Ecto neural progenitor cell (in vitro differentiated cells): Measurements from ENCODE around the gene NPHP4.

Source experiments
- DNase-seq: peaks from one replicate; pipeline ENCODE4 v3.0.0-alpha.2; 2018; ENCODE audit warnings: low spot score

The NPHP4 gene

DNA sequence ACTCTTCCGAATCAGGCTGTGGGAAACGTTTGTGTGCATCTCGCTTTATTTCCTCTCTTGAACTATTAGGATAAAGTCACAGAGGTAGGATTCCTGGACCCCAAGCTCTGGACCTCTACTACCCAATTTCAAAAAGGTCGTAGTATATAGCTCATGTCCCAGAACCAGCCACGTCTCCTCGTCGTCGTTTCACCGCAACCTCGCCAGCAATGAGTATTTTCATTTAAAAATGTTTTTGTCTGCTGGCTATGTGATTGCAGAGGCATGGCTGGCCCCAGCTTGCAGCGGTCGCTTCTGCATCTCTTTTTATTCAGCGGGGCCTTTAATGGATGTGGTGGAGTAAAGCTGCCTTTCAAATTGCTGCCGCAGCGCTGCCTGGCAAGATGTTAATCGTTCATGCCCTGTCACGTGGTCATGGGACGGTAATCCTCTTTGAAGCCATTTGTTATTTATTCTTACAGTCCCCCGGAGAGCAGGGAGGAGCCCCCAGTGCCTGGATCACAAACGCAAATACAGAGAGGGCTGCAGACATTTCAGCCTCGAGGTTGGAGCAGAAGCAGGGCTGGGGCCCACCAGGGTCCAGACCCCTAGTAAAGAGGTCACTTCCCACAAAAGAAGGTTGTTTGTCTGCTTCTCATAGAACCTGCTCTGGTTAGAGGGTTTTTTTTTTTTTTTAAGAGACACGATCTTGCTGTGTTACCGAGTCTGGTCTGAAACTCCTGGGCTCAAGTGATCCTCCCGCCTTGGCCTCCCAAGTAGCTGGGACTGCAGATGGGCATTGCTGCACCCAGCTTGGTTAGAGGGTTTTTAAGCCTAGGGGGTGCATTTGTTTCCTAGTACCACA is 11.6 kb upstream of the NPHP4 start:
- peak; percentile 78 for DNase-seq

DNA sequence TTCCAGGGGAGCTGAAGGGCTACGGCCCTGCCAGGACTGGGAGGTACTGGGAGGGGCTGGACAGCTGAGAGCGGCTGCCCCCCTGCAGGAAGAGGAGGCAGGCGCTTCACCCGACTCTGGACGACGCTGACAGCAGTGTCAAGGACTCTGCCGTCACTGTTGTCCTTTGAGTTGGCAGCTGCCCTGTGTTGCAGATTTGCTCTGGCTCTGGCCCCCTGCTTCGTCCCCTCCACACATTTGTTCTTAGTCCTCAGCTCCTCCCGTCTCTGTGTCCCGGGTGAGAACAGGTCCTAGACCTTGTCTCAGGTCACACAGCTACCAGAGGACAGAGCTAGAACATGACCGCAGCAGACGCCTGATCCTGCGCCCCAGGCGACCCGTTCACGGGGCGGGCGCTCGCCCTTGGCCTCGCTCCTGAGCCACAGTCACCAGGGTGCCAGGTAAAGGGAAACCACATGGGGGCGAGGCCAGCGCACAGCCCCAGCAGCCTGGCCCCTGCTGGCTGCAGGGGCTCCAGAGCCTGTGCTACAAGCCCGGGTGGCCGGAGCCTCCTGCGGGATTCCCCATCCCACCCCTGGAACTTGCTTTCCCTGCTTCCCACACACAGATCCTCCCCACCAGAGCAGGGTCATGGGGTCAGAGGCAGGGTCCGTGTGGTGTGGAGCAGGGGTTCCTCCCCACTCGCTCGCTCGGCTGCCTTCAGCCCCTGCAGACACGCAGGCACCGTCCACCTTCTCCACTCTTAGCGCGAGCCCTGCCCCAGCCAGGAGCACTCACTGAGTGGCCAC is 10.7 kb upstream of the NPHP4 start:
- no peak for DNase-seq

DNA sequence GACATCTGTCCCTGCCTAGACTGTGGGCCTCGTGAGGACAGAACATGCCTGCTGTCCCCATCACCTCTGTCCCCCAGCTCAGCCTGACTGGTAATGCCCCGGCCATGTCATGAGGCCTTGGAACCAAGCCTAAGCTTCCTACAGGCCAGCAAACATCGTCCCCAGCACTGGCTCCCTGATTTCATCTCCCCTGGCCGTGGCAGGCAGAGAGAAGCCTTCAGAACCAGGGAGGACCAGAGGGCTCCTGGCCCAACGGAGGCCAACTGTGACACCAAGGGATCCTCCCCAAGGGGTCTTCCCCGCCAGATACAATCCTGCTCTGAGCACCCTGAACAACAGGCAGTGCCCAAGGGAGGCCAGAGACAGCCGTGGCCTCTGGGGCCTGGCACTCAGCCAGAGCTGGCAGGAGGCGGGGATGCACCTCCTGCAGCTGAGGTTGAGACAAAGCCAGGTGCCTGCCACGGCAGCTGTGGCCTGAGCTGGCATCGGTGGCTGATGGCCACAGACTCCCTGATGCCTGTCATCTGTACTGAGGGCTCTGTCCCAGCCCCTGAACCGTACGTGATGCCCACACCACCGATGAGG is 9.9 kb upstream of the NPHP4 start:
- no peak for DNase-seq

GRCh38 chr1:6000444-6001288 is 8.4 kb upstream of the NPHP4 start:
- no peak for DNase-seq

- DNase-seq: no peak
These were observed 7.7 kb upstream of the NPHP4 start for GRCh38 chr1:5999711-6000443.

DNA sequence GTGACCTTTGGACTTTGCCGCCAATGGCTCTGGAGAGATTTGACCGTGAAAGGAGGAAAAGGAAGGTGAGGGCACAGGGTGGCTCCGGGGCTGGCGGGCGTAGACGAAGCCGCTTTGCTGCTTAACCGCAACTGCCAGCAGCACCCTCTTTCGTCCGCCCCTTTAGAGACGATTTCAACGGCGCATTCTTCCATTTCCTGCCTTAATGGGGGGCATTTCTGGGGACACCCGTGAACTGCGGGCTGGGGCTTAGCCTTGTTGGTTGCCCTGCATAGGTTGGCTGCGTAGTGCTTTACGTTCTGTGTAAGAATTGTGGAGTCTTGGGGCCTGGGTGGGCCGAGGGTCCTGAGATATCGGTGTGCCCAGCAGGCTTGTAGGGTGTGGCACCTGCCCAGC is 6.7 kb upstream of the NPHP4 start:
- no peak for DNase-seq

DNA sequence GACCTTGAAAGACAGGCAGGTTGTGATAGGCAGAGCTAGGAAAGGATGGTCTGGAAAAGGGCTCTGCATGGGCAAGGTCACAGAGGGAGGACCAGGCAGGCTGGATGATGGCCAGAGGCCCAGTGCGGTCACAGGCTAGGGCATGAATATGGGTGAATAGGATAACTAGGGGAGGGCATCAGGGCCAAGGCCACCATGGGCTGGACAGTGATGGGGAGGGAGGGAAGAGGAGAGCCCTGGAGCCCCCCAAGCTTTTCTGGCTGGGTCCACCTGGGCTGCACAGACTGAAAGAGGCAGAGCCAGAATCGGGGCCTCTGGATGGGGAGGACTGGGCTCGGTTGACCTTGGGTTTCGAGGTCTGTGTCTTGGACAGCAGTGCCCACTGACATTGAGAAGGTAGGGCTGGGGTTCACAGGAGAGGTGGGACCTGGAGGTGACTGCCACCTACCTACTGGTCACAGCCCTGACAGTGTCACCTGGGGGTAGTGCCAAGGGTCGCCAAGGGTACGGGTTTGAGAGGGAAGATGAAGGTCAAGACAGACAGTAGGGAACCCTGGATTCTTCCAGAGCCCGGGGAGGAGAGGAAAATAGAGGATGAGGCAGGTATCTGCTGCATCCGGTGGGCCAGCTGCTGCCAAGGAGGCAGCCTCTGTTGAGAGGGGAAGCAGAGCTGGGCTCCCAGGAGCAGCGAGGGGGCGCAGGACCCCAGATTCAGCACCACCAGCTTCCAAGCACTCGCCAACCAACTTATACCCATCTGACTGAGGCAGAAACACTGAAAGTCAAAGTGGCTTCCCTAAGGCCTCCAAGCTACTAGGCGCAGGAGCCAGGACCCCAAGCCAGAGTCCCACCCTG is 6.1 kb upstream of the NPHP4 start:
- no peak for DNase-seq

DNA sequence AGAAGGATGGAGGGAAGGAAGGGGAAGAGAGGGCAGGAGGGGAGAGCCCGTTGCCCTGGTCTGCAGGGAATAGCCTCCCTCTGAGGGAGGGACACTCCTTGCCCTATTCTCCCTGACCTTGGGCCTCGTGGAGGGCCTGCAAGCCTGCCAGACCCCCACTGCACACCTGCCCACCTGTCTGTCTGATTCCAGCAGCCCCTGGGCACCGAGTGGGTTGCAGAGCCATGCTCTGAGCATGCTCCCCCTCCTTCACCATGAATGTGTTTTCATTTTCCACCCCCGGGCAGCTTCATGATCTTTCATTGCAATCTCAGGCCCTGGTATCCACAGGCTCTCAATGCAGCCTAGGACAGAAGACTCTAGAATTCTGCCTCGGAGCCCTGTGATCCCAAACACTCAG is 5.1 kb upstream of the NPHP4 start:
- no peak for DNase-seq

DNA sequence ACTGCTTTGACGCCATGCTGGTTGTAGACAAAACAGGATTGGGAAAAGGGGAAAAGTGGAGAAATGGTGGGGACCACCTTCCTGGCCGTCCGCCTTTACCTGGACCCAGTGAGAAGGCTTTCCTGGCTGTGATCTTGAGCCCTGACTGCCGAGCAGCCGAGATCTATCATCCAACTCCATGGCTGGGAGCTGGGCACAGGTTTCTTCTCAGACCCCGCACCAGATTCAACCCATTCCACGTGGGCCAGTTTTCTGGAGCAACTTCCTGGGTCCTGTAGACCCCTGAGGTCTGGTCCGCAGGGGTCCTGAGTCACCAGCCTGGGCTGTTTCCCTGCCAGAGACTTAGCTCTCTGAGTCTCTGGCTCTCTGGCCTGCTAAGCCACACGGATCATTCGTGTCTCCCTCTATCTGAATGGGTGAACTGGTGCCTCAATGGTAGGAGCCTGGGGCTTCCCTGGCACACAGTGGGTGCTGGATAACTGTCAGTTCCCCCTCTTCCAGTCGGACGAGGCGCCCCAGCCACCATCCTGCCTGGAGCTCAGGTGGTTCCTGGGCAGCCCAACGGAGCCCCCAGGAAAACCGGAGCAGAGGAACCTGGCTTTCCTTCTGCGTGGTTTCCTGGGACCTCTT is 4.5 kb upstream of the NPHP4 start:
- DNase-seq: no peak

DNA sequence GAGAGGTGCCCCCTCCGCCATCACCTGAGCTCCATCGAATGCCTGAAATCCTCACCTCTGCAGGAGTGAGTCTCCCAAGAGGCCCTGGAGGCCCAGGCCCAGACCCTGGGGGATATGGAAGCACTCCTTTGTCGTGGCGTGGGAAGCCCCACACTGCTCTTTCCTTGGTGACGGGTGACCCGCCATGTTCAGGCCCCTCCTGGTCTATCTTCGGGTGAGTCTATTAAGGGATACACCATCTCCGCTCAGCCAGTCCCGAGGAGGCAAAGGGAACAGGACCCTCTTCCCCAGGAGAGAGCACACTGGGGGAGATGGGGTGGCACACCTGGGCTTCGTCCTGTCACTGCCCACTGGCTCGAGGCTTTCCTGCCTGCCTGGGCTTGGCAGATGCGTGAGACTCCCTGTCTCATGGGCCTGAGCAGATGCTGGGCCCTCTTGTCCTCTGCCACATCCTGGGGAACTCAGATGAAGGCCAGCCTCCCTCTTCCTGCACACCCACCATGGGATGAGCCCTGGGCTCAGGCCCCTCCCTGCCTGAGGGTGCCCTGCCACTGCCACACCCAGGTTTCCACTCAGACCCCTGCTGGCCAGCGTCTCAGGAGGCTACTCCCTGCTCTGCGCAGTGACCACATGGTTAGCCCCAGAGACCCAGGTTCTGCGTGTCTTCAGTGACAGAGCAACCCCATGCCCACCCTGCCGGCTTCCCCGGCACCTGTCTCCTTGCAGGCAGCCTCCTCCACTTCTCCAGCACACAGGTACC is 3.8 kb upstream of the NPHP4 start:
- no peak for DNase-seq

DNA sequence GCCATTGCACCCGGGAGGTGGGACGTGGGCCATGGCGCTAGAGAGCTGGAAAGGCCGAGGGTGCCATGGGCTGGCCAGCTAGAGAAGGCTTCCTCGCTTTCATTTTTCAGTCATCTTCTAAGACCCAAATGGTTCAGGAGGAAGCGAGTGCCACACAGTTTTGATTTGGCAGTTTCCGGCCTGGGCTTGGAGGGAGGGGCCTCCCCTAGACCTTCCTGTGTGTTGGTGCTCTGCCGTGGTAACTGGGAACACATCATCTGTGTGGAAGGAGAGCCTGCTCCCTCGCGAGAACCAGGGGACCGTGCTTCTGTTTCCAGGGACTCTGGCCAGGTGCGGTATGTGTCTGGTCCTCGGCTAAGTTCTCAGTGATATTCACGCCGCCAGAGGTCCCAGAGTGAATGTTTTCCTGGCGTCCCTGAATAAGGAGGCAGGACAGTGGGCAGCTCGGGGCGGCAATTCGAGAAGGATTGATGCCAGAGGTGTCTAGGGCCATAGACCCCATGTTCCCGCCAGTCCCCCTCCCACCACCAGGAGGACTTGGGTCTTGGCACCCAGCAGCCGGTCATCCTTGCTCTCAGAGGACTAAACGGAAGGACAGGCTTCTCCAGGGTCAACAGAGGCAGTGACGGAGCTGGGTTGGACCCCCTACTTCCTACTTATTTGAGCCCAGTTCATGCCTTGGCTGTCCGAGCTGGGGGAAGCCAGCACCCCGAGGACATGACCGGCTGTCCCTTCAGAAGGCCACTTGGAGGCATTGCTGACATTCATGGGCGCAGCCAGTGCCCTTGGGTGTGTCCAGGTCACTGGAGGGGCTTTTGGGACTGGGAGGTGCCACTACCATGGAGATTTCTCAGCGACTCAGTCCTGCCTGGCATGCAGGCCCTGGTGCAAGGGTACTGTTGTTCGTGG is 2.7 kb upstream of the NPHP4 start:
- no peak for DNase-seq

- no peak for DNase-seq
These were observed 1.6 kb upstream of the NPHP4 start for GRCh38 chr1:5993556-5994491.

GRCh38 chr1:5992814-5993555 is 760 bp upstream of the NPHP4 start:
- DNase-seq: no peak

GRCh38 chr1:5991381-5992025 is 722 bp downstream of the NPHP4 start:
- peak; percentile 81 for DNase-seq

- DNase-seq: no peak
These were observed 1.3 kb downstream of the NPHP4 start for GRCh38 chr1:5990913-5991312.
